GM19238 (cell line): Measurements from ENCODE around the gene PDCD1LG2.
"Not testable (repeated sequence)": the region's sequence is repeated elsewhere in the genome, so short reads cannot be mapped to it uniquely, and the experiment has no call there.

Experiments used
- DNase-seq: peaks from one replicate; pipeline ENCODE4 v3.0.0; 2011; ENCODE audit warnings: low spot score; ENCODE audit not compliant: insufficient read length

The PDCD1LG2 gene

DNA sequence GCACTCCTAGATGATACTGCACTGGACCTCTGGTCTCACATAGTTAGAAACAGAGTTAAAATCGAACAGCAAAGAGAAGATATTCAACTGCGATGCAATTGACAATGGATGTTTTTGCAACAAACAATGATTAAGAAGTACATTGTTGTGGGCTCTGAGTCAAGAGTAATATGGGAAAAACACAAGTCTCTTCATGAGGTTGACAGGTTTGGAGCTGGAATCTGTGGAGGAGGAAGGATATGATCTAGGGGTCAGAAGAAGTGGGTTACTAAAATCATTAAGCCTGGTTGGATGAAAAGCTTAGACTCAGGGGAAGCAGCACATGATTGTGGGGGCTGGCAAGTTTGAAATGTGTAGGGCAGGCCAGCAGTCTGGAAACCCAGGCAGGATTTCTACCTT, 53.1 kb downstream of the PDCD1LG2 start:
- no peak for DNase-seq

DNA sequence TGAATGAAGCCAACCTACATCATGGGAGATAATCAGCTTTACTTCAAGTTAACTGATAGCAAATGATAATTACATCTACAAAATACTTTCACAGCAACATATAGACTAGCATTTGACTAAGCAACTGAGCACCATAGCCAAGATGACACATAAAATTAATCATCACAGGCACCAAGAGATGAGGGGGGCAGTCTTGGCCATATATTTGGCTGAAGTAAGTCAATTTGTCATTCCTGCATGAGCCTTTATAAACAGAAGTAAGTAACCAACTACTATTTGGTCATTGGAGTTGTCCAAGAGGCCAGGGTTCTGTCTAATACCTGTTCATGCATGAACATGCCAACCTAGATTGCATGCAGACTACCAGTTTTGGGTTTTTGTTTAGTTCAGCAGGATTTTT, 53.6 kb downstream of the PDCD1LG2 start:
- DNase-seq = no peak

DNA sequence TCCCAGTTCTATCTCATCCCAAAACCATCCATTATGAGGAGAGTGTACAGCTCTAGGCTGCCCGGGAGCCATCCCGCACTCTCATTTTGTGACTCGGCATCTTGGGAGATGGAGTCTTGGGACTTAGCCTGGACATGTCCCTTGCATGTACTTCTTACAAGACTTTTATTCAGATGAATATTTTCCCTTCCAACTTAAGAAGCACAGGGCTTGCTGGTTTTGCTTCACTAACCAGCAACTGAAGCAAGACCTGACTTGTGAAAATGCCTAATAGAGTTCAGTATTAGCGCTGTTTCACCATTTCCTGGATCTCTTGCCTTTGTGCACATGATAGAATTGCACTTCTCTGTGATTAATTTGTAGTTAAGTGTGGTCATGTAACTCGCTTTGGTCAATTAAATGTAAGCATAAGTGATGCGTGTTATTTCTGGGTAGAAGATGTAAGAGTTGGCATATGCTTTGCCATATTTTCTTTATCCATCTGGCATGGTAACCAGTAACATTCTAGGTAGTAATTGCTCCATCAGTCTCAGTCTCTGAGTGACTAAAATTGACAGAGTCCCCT, 55.8 kb downstream of the PDCD1LG2 start:
- no peak for DNase-seq

DNA sequence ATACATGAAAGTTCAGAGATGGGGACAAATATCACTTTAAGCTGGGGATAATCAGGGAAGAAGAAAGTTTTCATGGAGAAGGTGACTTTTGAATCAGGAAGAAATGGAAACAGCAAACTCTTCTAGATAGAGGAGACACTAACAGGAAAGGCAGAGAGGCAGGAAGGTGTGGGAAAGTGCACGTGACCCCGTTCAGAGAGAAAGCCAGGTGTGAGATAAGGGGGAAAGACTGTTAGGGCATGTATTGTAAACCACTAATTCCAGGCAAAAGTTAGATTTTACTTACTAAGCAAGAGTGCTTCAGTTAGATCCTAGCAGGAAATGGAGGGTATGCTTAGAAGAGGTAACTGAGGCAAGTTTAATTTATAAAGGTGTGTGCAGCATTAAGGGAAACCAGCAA, 58.5 kb downstream of the PDCD1LG2 start:
- DNase-seq = no peak

DNA sequence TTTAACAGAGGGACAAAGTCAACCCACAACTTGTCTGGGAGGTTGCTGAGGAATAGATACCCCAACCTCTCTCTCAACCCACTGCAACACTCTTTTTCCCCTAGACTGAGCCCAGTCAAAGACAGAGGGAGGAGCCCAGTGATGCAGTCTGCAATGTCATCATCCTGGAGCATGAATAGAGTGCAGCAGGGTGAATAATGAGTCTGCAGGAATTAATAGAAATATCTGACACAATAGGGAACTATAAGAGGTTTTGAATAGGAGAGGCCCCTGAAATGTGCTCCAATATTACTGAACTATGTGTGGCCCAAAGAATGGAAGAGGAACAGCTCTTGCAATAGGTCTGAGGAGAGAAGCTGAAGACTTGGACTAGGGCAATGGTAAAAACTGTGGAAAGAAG, 59.1 kb downstream of the PDCD1LG2 start:
- DNase-seq = no peak

DNA sequence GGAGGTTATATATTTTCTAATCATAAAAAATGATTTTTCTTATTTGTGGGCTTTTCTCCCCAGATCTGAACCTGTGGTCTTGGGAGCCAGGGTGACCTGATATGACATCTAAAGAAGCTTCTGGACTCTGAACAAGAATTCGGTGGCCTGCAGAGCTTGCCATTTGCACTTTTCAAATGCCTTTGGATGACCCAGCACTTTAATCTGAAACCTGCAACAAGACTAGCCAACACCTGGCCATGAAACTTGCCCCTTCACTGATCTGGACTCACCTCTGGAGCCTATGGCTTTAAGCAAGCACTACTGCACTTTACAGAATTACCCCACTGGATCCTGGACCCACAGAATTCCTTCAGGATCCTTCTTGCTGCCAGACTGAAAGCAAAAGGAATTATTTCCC, 59.6 kb downstream of the PDCD1LG2 start:
- DNase-seq = no peak

DNA sequence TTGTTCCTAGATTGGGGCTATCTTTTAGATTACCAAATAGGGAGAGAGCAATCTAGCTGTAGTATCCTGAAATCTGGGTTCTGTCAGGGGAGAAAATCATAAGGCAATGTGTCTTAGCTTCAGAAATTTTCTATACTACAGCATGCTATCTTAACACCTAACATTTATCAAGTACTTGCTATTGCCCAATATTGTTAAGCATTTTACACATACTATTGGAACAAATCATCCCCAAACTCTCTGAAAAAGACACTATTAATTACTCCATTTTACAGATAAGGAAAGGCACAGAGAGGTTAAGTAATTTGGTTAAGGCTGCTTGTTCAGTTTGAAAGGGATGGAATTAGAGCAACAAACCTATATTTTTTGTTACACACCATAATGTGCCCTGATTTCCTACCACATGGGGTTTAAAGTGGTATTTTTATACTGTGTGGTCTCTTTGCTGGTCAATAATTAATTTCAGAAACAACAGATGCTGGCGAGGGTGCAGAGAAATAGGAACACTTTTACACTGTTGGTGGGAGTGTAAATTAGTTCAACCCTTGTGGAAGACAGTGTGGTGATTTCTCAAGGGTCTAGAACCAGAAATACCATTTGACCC, 61.4 kb downstream of the PDCD1LG2 start:
- DNase-seq = no peak

DNA sequence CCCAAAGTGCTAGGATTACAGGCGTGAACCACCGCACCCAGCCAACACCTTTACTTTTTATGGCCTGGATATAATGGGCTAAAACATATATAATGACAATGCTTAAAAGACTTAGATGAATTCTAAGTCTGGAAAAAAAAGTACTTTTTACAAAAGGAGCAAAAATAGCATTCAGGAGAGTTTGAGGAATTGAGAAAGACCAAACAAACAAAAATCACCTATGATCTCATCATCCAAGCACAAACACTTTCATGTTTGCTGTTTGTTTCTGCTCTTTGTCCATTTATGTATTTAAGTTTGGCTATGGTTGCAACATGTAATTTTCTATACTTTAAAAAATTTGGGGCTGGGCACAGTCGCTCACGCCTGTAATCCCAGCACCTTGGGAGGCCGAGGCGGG, 63.8 kb downstream of the PDCD1LG2 start:
- no peak for DNase-seq

DNA sequence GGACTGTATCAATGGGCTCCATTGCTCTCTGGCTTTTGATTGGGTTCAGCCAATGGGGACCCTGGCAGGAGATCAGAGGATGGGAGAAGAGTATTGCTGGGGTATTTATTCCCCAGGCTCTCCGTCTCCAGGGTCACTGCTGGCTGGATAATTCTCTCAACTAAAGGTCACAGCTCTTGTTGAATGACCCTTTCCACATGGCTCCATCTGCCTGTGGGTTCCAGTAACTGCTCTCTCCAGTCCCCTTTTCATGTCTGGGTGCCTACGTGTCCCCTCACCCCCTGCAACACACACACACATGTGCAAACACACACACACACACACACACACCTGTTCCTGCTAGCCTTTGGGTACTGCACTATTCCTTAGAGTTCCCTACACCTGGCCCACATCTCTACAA, 64.7 kb downstream of the PDCD1LG2 start:
- no peak for DNase-seq

DNA sequence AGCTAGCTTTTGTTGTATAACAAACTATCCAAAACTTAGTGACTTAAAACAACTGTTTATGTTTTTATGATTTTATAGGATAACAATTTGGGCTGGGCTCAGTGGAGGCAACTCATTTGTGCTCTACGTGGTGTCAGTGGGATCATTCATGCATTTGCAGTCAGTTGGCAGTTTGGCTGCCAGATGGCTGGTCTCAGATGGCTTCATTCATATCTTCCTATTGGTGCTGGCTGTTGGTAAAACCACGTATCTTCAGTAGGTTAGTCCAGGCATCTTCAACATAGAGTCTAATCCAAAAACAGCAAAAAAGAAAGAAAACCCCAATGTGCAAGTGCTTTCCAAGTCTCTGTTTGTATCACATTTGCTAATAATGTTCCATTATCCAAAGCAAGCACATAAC, 66.9 kb downstream of the PDCD1LG2 start:
- DNase-seq = no peak

DNA sequence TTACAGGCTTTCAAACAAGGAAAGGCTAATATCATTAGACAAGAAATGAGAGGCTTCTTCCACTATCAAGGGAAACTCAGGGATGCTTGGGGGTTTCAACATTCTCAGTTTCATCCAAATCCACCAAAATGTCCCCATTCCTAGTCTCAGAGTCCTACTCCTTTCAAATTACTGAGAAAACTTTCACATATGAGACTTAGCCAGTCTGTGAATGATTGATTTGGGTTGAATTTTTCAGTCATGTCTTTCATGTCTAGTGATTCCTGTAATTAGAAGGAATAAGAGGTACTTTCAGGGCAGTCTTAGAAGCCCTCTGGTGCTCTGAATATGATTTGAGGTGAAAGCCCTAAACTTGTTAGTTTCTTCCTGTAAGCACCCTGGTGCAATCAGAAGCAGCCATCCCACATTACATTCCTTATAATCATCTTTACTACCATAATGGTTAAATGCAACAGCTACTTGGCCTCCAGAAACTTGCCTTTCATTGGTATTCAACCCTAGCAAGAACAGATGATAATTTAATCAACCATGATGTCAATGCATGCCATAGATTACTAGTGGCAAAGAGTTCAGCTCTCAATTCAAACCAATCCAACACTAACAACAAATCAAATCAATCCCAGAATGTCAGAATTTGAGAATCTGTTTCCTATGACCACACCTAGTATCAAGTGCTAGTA, 67.8 kb downstream of the PDCD1LG2 start:
- no peak for DNase-seq

DNA sequence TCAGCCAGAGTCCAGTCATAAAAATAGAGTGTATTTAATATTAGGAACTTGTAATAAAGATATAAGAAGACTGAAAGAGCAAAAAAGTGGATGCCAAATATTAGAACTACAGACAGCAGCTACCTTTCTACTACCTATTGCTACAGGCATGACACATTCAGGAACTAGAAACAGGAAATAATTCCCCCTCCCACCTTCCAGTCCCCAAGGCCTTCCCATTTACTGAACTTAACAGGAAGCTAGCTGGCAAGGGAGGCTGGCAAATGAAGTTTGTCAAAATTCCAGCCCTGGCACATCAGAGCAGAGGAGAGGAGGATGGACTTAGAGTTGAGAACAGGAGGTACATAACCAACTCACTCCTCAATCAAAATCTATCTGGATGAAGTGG, 68.4 kb downstream of the PDCD1LG2 start:
- no peak for DNase-seq

DNA sequence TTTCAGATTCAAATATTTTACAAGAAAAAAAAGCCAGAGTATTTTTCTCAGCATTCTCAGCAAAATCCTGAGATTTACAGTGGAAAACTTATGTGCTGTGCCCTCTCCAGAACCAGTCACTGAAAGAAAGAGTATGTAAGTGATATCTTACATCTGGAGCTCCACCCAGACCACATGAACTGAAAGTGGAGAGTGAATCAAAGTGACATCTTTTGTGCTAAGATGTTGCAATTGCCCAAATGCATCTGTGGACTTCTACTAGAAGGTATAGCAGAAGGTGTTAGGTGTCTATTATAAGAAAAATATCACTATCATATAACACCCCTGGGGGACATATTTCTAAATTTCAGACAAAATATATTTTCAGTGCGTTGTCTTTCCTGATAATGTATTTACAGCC, 69.5 kb downstream of the PDCD1LG2 start:
- DNase-seq = no peak

DNA sequence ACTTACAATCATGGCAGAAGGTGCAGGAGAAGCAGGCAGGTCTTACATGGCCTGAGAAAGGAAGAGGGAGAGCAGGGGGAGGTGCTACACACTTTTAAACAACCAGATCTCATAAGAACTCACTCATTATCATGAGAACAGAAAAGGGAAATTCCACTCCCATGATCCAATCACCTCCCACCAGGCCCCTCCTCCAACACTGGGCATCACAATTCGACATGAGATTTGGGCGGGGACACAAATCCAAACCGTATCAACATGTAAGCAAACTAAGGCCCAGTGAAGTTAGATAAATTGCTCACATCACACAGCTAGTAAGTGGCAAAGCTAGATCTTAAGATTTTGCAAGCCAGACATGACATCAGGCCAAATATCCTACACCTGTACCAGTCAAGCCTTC, 70.3 kb downstream of the PDCD1LG2 start:
- no peak for DNase-seq

DNA sequence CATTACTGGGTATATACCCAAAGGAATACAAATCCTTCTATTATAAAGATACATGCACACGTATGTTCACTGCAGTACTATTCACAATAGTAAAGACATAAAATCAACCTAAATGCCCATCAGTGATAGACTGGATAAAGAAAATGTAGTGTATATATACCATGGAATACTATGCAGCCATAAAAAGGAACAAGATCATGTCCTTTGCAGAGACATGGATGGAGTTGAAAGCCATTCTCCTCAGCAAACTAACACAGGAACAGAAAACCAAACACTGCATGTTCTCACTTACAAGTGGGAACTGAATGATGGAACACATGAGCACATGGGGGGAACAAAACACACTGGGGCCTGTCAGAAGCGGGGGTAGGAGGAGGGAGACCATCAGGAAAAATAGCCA, 71.4 kb downstream of the PDCD1LG2 start:
- DNase-seq = not testable (repeated sequence)

DNA sequence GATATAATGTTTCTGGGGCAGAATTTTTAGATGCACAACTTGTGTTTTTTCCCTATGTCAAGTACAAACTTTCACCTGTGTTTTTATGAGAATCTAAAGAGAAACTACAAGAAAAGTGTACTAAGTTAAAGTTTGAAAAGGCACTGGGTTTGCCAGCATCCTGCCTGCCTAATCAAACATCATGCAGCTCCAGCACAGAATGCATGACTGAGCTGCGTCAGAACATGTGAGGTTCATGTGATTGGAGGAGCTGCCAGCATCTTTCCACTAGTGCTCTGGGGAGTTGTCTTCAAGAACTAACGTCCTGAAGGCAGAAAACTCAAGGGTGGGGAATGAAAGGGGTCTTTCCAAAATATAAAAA, 72.5 kb downstream of the PDCD1LG2 start:
- DNase-seq = no peak

DNA sequence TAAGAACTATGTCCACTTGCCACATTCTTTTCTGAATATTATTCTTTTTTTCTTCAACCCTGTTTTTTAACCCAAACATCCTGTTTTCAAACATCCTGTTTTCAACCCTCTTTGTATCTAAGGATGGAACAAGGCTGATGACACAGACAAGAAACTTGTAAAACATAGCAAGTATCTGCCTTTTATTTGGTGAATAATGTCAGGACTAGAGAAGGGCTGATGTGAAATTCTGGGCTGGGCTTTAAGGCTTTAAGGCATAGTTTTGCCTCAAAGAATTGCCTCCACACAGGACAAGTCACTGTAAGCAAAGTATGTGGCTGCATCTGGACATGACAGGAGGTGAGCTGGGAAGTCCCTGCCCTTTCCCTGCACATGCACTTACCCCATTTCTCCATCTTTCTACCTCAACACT, 76.1 kb downstream of the PDCD1LG2 start:
- DNase-seq = no peak

DNA sequence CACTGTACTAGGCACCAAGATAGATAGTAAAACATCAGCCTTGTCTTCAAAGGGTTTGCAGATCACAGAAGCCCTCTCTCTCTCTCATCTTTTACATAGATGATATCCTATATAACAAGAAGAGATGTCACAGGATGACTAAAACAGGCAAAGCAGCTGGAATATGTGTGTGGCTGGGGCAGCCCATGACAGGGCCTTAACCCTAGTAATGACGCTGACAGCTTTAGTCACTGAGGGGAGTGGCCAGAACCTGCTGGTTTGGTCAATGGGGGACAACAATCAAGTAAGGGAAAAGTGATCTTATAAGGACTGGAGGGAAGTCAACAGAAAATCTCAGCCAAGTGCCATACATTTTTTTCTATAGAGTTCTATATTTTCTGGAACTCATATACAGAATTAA, 76.7 kb downstream of the PDCD1LG2 start:
- no peak for DNase-seq

DNA sequence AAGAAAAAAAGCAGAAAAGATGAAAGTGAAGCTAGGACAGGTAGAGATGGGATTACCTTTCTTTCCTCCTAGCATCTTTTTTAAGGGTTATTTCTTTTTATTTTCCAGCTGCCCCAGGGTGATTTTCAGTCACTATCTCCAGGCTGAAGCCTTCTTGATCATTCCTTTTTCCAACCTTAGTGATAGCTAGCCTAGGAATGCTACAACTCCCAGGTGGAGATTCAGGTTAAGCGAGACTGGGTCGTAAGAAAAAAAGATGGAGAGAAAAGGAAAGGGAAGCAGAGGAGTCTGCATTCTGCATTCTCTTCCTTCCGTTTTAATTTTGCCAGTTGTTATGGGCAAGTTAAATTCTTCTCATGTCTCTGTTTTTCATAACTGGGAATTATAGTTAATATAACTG, 81.9 kb downstream of the PDCD1LG2 start:
- no peak for DNase-seq

DNA sequence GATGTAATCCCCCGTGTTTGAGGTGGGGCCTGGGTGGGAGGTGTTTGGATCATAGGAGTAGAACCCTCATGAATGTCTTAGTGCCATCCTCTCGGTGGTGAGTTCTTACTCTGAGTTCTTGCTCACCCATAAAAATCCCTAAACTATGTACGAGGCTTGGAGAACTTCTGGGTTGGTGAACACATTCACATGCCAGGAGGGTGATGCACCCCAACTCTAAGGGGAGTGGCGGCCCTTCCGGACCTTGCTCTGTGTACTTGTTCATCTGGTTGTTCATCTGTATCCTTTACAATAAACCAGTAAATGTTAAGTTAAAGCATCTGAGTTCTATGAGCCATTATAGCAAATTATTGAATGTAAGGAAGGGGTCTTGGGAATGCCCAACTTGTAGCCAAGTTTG, 82.6 kb downstream of the PDCD1LG2 start:
- DNase-seq = no peak

DNA sequence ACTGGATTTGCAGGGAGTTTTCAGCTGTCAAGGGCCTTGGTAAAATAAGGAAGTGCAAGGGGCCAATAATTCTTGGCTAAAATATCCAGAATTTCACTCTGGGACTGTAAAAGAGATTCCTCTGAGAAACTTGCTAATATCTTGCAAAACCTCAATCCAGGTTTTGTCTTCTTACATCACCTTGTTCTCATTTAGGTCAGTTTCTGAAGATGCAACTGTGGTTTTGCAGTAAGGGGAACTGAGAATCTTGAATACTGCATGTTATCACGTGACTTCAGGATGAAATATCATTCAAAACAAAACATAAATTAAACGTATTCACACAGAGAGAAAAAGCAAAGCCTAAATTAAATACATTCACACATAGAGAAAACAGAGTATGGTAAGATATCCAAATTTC, 83.6 kb downstream of the PDCD1LG2 start:
- no peak for DNase-seq

DNA sequence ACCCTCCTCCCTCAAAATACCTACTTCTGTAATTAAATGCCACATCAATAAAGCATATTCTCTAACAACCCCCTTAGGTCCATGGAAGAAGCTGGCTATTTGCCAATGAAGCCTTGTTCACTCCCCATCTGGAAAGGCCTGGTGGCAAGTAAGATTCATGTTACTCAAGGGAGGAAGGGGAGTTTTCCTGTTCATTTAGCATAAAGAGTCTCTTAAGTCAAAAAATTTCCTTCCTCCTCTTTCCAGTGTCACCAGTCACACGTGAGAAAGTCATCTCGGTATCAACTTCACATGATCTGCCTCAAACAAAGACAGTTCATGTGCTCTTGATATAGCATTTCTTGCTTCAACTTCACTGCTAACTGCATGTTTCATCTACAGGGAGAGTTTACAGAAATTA, 85.8 kb downstream of the PDCD1LG2 start:
- DNase-seq = no peak
